Measurements from ENCODE around the gene ANO4.

ANO4 gene

GRCh38 chr12:100857418-100857817 lies 62.8 kb downstream of the ANO4 start:
- H3K4me1 ChIP-seq (ENCODE audit: control insufficient read depth, insufficient read depth, low read length), result peaks cover 4% of the 10 kb centered on the region
- H3K9me3 ChIP-seq (replicated peaks; ENCODE audit: low read length), result no peaks in the 10 kb centered on the region
- H3K4me3 ChIP-seq (ENCODE audit: low read length), result no peak overlapping the region
- H3K36me3 ChIP-seq (ENCODE audit: insufficient read depth, low read length), result no peaks in the 10 kb centered on the region
- H3K27me3 ChIP-seq (ENCODE audit: control insufficient read depth, insufficient read depth, low read length), result no peaks in the 10 kb centered on the region
- H3K4me2 ChIP-seq (ENCODE audit: low read length), result no peak overlapping the region
- no peak overlapping the region for H3K9ac ChIP-seq (ENCODE audit: low read depth, low read length)

GRCh38 chr12:100857971-100858370 lies 63.4 kb downstream of the ANO4 start:
- H3K9me3 ChIP-seq (replicated peaks; ENCODE audit: low read length), result no peaks in the 10 kb centered on the region
- H3K36me3 ChIP-seq (ENCODE audit: insufficient read depth, low read length), result no peaks in the 10 kb centered on the region
- H3K4me3 ChIP-seq (ENCODE audit: low read length), result no peak overlapping the region
- no peaks in the 10 kb centered on the region for H3K27me3 ChIP-seq (ENCODE audit: control insufficient read depth, insufficient read depth, low read length)
- H3K4me2 ChIP-seq (ENCODE audit: low read length), result no peak overlapping the region
- H3K4me1 ChIP-seq (ENCODE audit: control insufficient read depth, insufficient read depth, low read length), result peaks cover 4% of the 10 kb centered on the region
- H3K9ac ChIP-seq (ENCODE audit: low read depth, low read length), result no peak overlapping the region

- H3K9me3 ChIP-seq (replicated peaks; ENCODE audit: low read length), result no peaks in the 10 kb centered on the region
- no peak overlapping the region for H3K4me3 ChIP-seq (ENCODE audit: low read length)
- H3K4me2 ChIP-seq (ENCODE audit: low read length), result peak overlapping the region; percentile 19
- H3K9ac ChIP-seq (ENCODE audit: low read depth, low read length), result no peak overlapping the region
- H3K4me1 ChIP-seq (ENCODE audit: control insufficient read depth, insufficient read depth, low read length), result peaks cover 5% of the 10 kb centered on the region
- no peaks in the 10 kb centered on the region for H3K36me3 ChIP-seq (ENCODE audit: insufficient read depth, low read length)
- no peaks in the 10 kb centered on the region for H3K27me3 ChIP-seq (ENCODE audit: control insufficient read depth, insufficient read depth, low read length)
Measured at GRCh38 chr12:100858656-100859055, 64.1 kb downstream of the ANO4 start.

- H3K4me2 ChIP-seq (ENCODE audit: low read length), result peak overlapping the region; percentile 19
- H3K36me3 ChIP-seq (ENCODE audit: insufficient read depth, low read length), result no peaks in the 10 kb centered on the region
- H3K27me3 ChIP-seq (ENCODE audit: control insufficient read depth, insufficient read depth, low read length), result no peaks in the 10 kb centered on the region
- H3K4me1 ChIP-seq (ENCODE audit: control insufficient read depth, insufficient read depth, low read length), result peaks cover 9% of the 10 kb centered on the region
- no peak overlapping the region for H3K4me3 ChIP-seq (ENCODE audit: low read length)
- no peak overlapping the region for H3K9ac ChIP-seq (ENCODE audit: low read depth, low read length)
- H3K9me3 ChIP-seq (replicated peaks; ENCODE audit: low read length), result no peaks in the 10 kb centered on the region
Measured at GRCh38 chr12:100859063-100859627, 64.6 kb downstream of the ANO4 start.

GRCh38 chr12:100860611-100861010 lies 66.0 kb downstream of the ANO4 start:
- Histone ChIP-seq H3K4me1 (ENCODE audit: control insufficient read depth, insufficient read depth, low read length) (peaks cover 9% of the 10 kb centered on the region), H3K9ac (ENCODE audit: low read depth, low read length) (no peak overlapping the region), H3K9me3 (replicated peaks; ENCODE audit: low read length) (no peaks in the 10 kb centered on the region), H3K4me2 (ENCODE audit: low read length) (no peak overlapping the region), H3K27me3 (ENCODE audit: control insufficient read depth, insufficient read depth, low read length) (no peaks in the 10 kb centered on the region), H3K4me3 (ENCODE audit: low read length) (no peak overlapping the region), H3K36me3 (ENCODE audit: insufficient read depth, low read length) (no peaks in the 10 kb centered on the region)

- no peaks in the 10 kb centered on the region for H3K36me3 ChIP-seq (ENCODE audit: insufficient read depth, low read length)
- H3K27me3 ChIP-seq (ENCODE audit: control insufficient read depth, insufficient read depth, low read length), result no peaks in the 10 kb centered on the region
- H3K4me3 ChIP-seq (ENCODE audit: low read length), result no peak overlapping the region
- peaks cover 9% of the 10 kb centered on the region for H3K4me1 ChIP-seq (ENCODE audit: control insufficient read depth, insufficient read depth, low read length)
- no peak overlapping the region for H3K9ac ChIP-seq (ENCODE audit: low read depth, low read length)
- H3K4me2 ChIP-seq (ENCODE audit: low read length), result no peak overlapping the region
- no peaks in the 10 kb centered on the region for H3K9me3 ChIP-seq (replicated peaks; ENCODE audit: low read length)
Measured at GRCh38 chr12:100862676-100863075, 68.1 kb downstream of the ANO4 start.

- H3K36me3 ChIP-seq (ENCODE audit: insufficient read depth, low read length), result no peaks in the 10 kb centered on the region
- H3K4me1 ChIP-seq (ENCODE audit: control insufficient read depth, insufficient read depth, low read length), result peaks cover 4% of the 10 kb centered on the region
- H3K9ac ChIP-seq (ENCODE audit: low read depth, low read length), result no peak overlapping the region
- no peaks in the 10 kb centered on the region for H3K27me3 ChIP-seq (ENCODE audit: control insufficient read depth, insufficient read depth, low read length)
- no peak overlapping the region for H3K4me3 ChIP-seq (ENCODE audit: low read length)
- no peaks in the 10 kb centered on the region for H3K9me3 ChIP-seq (replicated peaks; ENCODE audit: low read length)
- H3K4me2 ChIP-seq (ENCODE audit: low read length), result no peak overlapping the region
Measured at GRCh38 chr12:100864366-100864765, 69.8 kb downstream of the ANO4 start.

- Histone ChIP-seq H3K4me1 (ENCODE audit: control insufficient read depth, insufficient read depth, low read length) (peaks cover 4% of the 10 kb centered on the region), H3K9ac (ENCODE audit: low read depth, low read length) (no peak overlapping the region), H3K4me3 (ENCODE audit: low read length) (no peak overlapping the region), H3K36me3 (ENCODE audit: insufficient read depth, low read length) (no peaks in the 10 kb centered on the region), H3K27me3 (ENCODE audit: control insufficient read depth, insufficient read depth, low read length) (no peaks in the 10 kb centered on the region), H3K4me2 (ENCODE audit: low read length) (no peak overlapping the region), H3K9me3 (replicated peaks; ENCODE audit: low read length) (no peaks in the 10 kb centered on the region)
Measured at GRCh38 chr12:100867639-100868393, 73.2 kb downstream of the ANO4 start.

- Histone ChIP-seq H3K4me2 (ENCODE audit: low read length) (no peak overlapping the region), H3K9me3 (replicated peaks; ENCODE audit: low read length) (no peaks in the 10 kb centered on the region), H3K4me3 (ENCODE audit: low read length) (no peak overlapping the region), H3K36me3 (ENCODE audit: insufficient read depth, low read length) (no peaks in the 10 kb centered on the region), H3K4me1 (ENCODE audit: control insufficient read depth, insufficient read depth, low read length) (peaks cover 4% of the 10 kb centered on the region), H3K27me3 (ENCODE audit: control insufficient read depth, insufficient read depth, low read length) (no peaks in the 10 kb centered on the region), H3K9ac (ENCODE audit: low read depth, low read length) (no peak overlapping the region)
Measured at GRCh38 chr12:100868487-100868886, 73.9 kb downstream of the ANO4 start.

GRCh38 chr12:100871195-100871734 lies 76.7 kb downstream of the ANO4 start:
- H3K4me3 ChIP-seq (ENCODE audit: low read length), result no peak overlapping the region
- no peaks in the 10 kb centered on the region for H3K36me3 ChIP-seq (ENCODE audit: insufficient read depth, low read length)
- H3K27me3 ChIP-seq (ENCODE audit: control insufficient read depth, insufficient read depth, low read length), result no peaks in the 10 kb centered on the region
- H3K9ac ChIP-seq (ENCODE audit: low read depth, low read length), result no peak overlapping the region
- no peaks in the 10 kb centered on the region for H3K9me3 ChIP-seq (replicated peaks; ENCODE audit: low read length)
- H3K4me1 ChIP-seq (ENCODE audit: control insufficient read depth, insufficient read depth, low read length), result no peaks in the 10 kb centered on the region
- no peak overlapping the region for H3K4me2 ChIP-seq (ENCODE audit: low read length)

- Histone ChIP-seq H3K4me2 (ENCODE audit: low read length) (no peak overlapping the region), H3K9me3 (replicated peaks; ENCODE audit: low read length) (no peaks in the 10 kb centered on the region), H3K4me1 (ENCODE audit: control insufficient read depth, insufficient read depth, low read length) (no peaks in the 10 kb centered on the region), H3K27me3 (ENCODE audit: control insufficient read depth, insufficient read depth, low read length) (no peaks in the 10 kb centered on the region), H3K36me3 (ENCODE audit: insufficient read depth, low read length) (no peaks in the 10 kb centered on the region), H3K4me3 (ENCODE audit: low read length) (no peak overlapping the region), H3K9ac (ENCODE audit: low read depth, low read length) (no peak overlapping the region)
Measured at GRCh38 chr12:100875156-100875555, 80.6 kb downstream of the ANO4 start.

- Histone ChIP-seq H3K4me1 (ENCODE audit: control insufficient read depth, insufficient read depth, low read length) (no peaks in the 10 kb centered on the region), H3K4me3 (ENCODE audit: low read length) (no peak overlapping the region), H3K9me3 (replicated peaks; ENCODE audit: low read length) (no peaks in the 10 kb centered on the region), H3K9ac (ENCODE audit: low read depth, low read length) (no peak overlapping the region), H3K4me2 (ENCODE audit: low read length) (no peak overlapping the region), H3K27me3 (ENCODE audit: control insufficient read depth, insufficient read depth, low read length) (no peaks in the 10 kb centered on the region), H3K36me3 (ENCODE audit: insufficient read depth, low read length) (no peaks in the 10 kb centered on the region)
Measured at GRCh38 chr12:100875771-100876170, 81.2 kb downstream of the ANO4 start.

All from skeletal muscle satellite cell (primary cell).